Lower leg skin (tissue), 3 donors: ENCODE data around the gene PLP2.

Experiments
- POLR2A ChIP-seq, 2 donors: fragments of 450-650 bp; IDR thresholded peaks; one replicate each; pipeline ENCODE4 v1.6.1; 2016 to 2017; ENCODE audit warnings: antibody characterized with exemption in 2 of 2, mild to moderate bottlenecking in 1 of 2, moderate library complexity in 1 of 2
- TF ChIP-seq, protein P1 (sequence below), 3 donors: fragments of 450-650 bp; IDR thresholded peaks; one replicate each; pipeline ENCODE4 v1.5.1; 2016; ENCODE audit warnings: antibody characterized with exemption in 3 of 3, mild to moderate bottlenecking in 3 of 3, moderate library complexity in 2 of 3

DNA sequence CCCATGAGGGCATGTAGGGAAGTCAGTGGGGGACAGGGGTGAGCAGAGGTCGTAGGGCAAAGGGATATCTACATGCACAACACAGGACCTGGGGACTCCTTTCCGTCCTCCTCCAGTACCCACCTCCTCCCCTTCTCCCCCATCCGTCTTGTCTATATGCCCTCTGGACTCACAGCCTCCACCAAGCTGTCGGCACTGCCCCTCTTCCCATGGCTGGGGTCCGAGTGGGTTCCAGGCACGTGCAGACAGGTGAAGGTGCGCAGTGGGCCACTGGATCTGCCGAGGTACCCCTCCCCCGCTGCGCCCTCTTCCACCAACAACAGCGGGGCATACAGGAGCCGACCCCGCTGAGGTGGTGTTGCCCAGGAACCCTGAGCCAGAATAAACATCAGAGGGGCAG lies 33.7 kb downstream of the PLP2 start:
- TF ChIP-seq, protein P1, sequence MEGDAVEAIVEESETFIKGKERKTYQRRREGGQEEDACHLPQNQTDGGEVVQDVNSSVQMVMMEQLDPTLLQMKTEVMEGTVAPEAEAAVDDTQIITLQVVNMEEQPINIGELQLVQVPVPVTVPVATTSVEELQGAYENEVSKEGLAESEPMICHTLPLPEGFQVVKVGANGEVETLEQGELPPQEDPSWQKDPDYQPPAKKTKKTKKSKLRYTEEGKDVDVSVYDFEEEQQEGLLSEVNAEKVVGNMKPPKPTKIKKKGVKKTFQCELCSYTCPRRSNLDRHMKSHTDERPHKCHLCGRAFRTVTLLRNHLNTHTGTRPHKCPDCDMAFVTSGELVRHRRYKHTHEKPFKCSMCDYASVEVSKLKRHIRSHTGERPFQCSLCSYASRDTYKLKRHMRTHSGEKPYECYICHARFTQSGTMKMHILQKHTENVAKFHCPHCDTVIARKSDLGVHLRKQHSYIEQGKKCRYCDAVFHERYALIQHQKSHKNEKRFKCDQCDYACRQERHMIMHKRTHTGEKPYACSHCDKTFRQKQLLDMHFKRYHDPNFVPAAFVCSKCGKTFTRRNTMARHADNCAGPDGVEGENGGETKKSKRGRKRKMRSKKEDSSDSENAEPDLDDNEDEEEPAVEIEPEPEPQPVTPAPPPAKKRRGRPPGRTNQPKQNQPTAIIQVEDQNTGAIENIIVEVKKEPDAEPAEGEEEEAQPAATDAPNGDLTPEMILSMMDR (IDR thresholded peaks at IDR 0.05): no peak
- no peak for TF ChIP-seq POLR2A (IDR thresholded peaks at IDR 0.05)
